Stimulated activated CD4-positive, alpha-beta T cell treated with anti-CD3 and anti-CD28 coated beads, Interleukin-12 subunit alpha, Interleukin-12 subunit beta, amount 100 ng/mL, for 48 hours (primary cell): ENCODE measurements around the gene ZNF532.
"Not testable (repeated sequence)": the region's sequence is repeated elsewhere in the genome, so short reads cannot be mapped to it uniquely, and the experiment has no call there.

Experiments
- DNase-seq, 3 donors: peaks; one replicate each; pipeline ENCODE4 v3.0.0-alpha.2; 2020; ENCODE audit warnings: low read depth in 2 of 3, low spot score in 1 of 3

Gene ZNF532

DNA sequence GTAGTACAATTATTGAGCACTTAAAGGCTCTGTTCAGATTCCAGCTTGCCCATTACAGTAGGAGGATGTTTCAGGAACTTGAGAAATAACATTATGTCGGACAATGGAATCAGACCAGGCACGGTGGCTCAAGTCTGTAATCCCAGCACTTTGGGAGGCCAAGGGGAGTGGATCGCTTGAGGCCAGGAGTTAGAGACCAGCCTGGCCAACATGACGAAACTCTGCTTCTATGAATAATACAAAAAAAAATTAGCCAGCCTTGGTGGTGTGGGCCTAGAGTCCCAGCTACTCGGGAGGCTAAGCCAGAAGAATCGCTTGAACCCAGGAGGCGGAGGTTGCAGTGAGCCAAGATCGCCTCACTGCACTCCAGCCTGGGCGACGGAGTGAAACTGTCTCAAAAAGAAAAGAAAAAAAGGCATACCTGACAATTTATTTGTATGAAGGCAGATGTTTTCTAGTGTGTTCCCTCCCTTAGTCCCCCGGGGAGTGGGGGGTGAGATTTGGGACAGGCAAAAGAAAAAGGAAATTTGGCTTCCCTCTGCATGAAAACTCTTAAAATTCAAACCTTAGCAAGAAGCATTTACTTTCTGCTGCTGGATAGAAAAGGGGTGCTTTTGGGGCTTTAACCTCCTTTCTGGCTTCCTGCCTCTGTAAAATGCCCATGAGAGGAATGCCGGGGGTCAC lies 13.7 kb upstream of the ZNF532 start:
- no peak for DNase-seq

DNA sequence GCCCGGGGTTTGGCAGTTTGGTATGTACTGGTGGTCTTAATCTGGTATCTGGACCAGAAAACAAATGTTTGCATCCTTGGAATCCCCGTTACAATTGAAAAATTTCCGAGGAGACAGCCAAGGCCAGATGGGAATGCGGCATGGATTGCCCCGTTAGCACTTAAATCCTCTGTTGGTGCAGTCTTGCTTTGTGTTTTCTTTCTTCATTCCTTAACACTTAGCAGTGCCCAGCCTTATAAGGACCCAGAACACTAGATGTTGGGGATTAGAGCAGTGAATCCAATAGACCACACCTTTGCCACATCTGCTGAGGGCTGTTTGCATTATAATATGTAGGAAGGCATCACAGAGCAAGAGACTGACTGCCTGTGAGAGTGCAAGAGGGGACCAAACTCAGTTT lies 12.8 kb upstream of the ZNF532 start:
- no peak for DNase-seq

DNA sequence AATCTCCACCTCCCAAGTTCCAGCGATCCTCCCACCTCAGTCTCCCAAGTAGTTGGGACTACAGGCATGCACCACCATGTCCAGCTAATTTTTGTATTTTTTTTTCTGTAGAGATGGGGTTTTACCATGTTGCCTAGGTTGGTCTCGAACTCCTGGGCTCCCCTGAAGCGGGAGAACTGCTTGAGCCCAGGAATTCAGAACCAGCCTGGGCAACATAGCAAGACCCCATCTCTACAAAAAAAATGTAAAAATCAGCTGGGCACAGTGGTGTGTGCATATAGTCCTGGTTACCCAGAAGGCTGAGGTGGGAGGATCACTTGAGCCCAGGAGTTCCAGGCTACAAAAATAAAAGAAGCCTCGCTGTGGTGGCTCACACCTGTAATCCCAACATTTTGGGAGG lies 12.0 kb upstream of the ZNF532 start:
- DNase-seq = no peak

DNA sequence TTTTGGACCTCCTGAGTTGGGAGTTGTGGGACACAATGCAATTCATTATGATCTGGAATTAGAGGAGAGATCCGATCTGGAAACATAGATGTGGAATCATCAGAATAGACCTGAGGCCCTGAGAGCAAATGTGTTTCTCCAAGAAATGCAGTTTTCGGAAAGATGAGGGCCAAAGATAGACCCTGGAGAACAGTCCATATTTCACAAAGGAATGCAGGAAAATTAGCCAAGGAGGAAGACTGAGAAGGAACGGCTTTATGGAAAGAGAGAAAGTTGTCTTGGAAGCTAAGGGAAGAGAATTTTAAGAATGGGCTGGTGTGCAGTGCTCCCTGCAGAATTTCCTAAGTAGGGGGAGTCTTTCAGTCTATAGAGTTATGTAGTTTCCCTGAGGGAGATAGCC lies 11.1 kb upstream of the ZNF532 start:
- no peak for DNase-seq

DNA sequence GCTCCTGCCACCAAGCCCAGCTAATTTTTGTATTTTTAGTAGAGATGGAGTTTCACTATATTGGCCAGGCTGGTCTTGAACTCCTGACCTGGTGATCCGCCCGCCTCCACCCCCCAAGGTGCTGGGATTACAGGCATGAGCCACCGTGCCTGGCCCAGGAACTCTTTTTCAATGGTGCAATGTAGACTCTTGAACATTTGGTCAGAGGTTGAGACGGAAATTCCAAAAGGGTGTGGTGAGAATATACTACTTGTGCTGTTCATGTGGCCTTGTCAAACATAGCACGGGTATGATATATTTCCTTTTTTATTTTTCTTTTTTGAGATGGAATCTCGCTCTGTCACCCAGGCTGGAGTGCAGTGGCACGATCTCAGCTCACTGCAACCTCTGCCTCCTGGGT lies 9.2 kb upstream of the ZNF532 start:
- not testable (repeated sequence) for DNase-seq

DNA sequence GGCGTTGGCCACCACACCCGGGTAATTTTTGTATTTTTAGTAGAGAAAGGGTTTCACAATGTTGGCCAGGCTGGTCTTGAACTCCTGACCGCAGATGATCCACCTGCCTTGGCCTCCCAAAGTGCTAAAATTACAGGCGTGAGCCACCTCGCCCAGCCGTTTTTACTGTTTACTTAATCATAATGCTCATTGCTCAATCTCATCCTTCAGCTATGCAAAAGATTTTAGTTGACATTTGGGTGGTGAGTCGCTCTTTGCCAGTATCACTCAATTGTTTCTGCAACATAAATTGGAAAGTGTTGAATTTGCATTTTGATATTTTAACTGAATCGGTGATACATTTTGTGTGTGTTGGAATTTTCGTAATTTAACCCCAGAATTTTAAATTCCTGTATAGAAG lies 7.8 kb upstream of the ZNF532 start:
- DNase-seq = no peak

DNA sequence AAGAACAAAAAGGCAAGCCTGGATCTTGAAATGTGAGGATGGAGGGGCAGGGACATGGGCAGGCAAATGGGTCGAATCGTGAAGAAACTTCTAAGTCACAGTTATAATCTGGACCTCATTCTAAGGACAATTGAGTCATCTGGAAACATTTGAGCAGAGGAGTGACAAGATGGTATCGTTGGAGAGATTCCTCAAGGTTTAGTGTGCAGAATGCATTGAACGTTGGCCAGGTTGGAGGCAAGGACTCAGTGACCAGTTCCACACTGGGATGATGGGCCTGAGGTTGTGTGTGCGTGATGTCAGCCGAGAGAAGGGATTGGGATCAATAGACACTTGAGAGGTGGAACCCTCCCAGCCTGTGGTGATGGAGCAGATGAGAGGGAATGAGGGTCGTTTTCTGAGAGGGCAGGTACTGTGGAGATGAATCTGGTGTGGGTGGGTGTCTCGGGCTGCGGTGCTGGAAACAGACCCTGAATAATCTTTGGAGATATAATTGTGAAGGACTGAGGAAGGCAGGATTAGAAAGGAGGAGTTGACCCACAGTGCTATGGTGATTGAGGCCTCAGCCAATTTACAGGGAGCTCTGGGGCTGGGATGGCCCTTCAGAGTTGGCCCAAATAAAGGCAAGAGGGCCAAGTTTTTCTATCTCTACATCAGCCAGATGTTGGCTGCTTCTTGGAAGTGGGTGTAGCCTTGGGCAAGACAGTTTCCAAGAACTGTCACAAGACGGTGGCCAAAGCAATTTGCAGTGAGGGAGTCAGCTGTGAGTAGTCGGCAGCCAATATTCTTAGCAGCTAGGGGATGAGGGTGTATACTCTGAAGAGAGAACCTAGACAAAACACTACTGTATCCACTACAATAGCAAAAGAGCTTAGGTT lies 5.8 kb upstream of the ZNF532 start:
- DNase-seq = no peak

DNA sequence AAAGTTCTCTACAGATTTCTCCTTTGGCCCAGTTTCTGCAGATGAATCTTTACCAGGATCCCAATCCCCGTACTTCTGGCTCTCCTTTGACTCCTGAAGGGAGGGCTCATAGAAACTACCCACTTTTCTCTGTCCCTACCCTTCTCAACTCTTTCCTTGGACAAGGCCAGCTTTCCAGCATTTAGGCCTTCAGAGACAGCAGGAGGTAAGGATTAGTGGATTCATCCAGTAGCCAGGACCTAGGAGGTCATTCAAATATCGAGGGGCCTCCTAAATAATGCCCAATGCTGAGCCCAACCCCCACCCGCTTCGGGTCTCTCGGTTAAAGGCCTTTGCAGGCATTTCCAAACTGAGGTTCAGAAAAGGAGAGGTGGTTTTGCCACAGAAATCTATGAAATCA lies 4.8 kb upstream of the ZNF532 start:
- no peak for DNase-seq

DNA sequence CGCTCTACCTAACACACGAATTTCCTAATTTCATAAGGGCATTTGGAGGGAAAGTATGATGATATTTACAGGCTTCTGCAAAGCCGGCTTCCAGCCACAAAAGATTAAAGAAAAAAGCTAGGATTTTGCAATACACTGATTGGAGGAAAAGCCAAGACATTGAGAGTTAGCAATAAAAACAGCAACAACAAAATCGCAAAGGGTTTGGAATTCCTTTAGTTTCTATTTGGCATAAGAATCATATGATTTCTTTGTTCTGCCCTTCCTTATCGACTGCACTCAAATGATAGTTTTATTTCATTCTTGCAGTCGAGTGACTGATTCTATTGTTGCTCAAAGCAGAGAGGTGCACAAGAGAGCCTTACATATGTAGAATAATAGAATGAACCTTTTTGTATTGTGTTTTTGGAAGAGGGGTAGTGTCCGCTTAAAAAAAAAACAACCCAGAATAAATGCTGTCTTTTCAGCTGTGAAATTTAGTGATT lies 3.9 kb upstream of the ZNF532 start:
- no peak for DNase-seq

DNA sequence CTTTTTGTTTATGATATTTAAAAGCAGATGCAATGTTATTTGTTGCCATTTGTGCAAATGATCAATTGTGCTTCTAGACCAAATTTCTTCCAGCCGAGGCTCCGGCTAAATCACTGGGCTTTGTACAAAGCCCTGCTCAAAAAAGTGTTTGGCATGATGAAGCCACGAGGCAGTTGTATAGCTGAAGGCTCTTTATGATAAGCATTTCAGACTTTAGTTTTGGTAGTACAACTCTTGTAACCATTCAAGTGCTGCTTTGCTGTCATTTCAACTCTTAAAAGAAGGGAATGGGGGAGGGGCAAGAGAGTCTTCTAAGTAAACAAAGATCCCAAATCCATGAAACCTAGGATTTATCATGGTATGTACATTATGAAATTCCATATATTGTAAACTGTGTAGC lies 3.3 kb upstream of the ZNF532 start:
- no peak for DNase-seq

DNA sequence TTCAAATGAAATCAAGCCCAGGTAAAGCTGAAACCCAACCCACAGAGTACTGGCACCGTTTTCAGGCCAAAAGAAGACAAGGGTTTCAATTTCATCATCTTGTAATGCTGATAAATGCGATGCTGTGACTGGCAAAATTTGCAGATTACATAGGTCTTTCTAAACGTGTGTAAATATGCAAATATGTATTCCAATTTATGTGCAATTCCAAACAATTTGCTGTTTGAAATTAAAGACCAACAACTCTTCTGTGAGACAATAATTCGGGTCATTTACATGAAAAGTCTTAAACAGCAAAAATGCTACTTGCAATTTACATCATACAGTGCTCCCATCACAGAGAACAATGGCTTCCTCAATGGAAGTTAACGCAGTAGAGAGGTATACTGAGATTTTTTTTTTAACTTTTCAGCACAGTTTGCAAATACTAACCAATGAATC lies 2.8 kb upstream of the ZNF532 start:
- DNase-seq = no peak

DNA sequence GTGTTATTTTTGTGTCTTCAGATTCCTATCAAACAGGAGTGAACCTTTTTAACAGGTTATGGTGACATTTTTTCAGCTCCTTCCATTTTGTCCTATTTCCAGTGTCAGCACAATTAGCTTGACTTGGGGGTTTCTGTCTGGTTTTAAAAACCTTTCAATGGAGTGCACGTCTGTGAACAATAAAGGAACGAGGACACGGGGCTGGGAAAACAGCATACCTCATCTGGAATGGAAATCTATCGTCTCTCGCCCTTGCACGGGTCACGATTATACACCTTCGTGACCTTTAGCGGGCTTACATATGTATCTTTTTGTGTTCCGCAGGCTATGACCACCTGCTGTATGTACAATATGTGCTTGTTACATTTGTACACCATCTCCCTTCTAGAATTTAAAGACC lies 2.3 kb upstream of the ZNF532 start:
- no peak for DNase-seq

DNA sequence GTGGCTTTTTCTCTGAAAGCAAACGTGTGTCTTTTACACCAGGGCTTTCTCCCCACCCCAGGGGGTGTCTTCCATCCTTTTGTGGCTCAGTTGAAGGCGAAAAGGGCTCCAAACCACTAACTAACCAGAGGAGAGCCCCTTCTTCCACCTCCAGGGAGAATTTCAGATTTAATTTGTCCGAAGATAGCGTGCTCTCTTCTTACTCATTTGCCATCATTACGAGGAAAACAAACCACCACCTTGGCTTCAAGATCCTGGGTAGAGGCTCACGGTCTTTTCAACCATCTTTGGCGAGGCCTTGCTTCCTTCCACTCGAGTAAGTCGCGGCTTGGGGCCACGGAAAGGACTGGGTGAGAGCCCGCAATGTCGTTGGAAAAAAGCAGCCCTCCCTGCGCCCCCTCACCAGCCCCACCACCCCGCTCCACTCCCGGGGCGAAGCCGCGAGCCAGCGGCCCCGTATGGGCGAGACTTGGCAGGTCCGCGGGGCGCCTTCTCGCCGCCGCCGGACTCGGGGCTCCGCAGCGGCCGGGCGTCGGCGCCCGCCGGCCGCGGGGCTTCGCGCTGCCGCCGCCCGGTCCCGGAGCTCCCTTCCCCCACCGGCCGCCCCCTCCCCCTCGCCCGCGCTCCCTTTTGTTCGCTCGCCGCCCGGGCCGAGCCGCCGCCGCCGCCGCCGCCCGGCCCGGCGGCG lies 1.7 kb upstream of the ZNF532 start:
- no peak for DNase-seq

DNA sequence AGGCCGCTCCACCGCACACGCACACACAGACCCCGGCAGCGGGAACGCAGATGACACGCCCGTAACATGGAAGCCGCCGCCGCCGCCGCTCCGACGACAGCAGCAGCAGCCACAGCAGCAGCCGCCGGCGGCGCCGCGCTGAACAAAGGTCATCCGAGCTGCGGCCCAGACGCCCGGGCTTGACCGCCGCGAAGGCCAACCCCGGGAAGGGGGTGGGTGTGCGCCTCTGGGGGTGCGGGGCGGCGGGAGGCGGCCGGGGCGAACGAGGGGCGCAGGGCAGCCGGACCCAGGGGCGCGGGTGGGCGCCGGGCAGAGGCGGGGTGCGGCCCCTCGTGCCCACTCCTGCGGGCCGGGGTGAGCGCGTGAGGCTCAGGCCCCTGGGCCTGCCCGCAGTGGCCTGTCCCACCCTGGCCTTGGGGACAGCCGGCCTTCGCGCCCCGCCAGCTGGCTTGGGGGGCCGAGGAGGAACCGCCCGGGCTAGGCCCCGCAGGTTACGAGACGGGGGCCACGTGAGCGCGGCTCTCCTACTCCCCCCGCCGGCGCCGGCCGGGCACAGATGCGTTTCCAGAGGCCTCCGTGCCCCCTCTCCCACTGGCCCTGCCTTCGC lies 1.0 kb upstream of the ZNF532 start:
- no peak for DNase-seq

DNA sequence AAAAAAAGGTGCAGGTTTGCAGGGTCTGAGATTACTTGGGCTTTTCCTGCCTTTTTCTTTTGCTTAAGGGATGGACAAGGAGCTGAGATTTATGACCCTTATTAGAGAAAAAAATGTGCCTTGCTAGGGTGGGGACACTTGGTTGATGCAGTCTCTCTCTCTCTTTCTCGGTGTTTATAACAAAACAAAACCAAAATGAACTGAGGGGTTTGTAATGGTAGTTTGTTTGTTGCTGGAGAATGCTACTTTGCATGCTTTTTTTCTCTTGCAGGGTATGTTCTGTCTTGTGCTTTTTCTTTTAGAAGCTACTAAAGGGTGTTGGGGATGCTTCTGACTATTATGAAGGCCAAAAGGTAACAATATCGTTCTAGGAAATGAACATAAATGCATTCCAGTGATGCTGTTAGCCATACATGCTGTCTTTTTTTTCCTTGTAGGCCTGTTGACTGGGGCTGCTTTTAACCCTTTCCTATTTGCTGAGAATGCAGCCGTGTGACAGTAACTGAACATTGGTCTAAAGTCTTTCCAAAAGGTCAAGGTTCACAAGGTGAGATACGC lies 435 bp downstream of the ZNF532 start:
- no peak for DNase-seq

DNA sequence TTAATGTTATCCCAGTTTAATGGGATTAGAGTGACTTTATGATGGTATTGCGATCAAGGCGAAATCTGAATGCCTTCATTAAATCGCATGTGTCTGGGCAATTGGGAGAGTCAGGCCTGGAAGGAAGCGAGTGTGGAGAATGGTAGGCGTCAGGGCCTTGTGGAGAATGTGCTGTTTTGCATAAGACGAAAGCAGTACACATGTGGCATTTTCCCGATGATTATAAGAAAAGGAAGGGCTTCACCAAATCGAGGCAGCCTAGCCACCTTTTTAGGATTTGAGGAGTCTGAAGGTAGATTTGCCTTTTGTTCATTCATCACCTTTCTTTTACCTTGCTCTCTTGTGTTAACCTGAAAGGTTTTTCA lies 1.0 kb downstream of the ZNF532 start:
- no peak for DNase-seq

DNA sequence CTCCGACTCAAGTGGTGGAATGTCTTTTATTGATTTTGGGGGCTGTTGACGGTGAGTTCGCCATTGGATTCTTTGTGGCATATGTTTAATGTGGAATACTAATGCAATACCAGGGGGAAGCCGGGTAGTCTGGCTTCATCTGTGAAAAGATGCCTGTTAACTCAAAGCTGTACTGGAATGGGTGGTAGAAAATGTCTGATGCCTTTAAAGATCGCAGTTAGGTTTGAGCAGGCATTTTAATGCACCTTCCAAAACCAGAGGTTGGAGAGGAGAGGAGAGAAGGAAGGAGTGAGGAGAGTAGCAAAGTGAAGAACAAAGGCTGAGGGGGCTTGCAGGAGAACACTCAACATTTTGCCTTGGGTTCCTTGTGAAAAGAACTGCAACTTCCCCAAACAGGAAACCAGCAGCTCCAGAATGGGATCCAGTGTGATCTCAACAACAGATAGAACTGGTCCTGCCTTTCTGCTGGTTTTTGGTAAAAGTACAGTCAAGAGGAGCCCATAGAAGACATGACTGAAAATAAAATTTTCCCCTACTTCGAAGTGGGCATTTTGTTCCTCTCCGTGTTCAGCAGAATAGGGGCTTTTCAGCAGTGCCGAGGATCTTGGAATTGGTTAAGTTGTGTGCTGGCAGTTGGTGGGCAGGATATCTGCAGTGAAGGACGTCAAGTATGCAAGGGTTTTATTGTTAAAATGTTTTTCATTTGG lies 1.5 kb downstream of the ZNF532 start:
- no peak for DNase-seq

DNA sequence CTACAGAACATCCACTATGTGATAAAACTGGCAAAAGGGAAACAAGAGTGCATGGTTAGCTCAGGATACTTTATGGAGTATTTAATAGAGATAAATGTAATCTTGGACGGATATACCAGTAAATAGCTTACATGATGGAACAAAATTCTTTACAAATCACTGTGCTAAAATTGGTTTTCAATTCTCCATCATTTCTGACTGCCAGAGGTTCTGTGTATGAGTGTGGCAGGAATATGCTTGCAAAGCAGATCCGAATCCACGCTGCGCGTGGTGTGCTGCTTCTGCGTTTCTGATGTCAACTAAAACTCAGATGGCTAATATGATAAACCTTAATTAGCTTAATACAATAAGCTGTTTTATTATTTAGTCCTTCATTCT lies 2.1 kb downstream of the ZNF532 start:
- DNase-seq = no peak

DNA sequence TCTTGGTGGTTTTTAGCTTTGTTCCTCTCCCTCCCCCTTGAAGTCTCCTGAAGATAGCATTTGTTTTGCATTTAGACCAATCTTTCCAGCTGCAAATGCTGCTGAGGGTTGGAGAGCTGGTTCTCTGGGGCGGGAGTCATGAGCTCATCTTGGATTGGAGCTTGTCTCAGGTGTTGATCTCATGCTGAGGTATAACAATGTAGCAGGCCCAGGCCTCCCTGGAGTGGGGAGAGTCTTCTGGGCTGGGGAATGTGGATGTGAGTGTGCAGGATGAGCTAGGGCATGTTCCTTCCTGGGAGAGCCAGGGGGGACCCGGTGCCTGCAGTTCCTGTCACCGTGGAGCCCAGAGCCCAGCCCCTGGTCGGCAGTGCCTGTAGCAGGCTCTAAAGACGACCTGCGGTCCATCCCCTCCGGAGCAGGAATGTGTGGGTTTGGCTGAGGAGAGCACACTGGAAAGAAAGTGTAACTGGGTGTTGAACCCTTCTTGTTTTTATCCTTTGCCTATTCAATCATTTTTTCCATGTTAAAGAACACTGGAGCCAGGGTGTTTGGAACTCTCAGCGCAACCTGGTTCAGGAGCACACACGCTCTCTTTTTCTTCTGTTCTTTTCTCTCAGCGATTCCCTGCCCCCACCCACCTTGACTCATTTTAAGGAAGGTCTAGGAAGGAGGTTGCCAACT lies 2.7 kb downstream of the ZNF532 start:
- DNase-seq = no peak

DNA sequence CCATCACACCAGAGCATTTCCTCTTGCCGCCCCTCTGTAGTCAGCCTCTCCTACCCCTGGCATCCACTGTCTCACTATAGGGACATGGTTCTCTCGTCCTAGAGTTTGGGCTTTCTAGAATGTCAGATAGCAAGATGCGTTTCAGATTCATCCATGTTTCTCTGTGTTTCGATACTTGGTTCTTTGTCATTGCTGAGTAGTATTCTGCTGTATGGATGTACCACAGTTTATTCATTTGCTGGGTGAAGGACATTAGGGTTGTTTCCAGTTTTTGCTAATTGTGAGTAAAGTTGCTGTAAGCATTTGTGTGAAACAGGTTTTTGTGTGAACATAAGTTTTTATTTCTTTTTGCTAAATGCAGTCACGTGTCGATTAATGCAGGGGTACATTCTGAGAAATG lies 3.8 kb downstream of the ZNF532 start:
- DNase-seq = no peak
